HepG2 (cell line): ENCODE measurements around the gene SETD1B. TPM values are rescaled to one million over a fixed set of nuclear protein-coding genes. Genes with fewer than 3 reads are reported as not detected.

Experiments
- AGO2 ChIP-seq: fragments of 200-400 bp; formaldehyde crosslinking; optimal IDR thresholded peaks from 2 replicates; pipeline ENCODE3; 2017; ENCODE audit warnings: mild to moderate bottlenecking, low read depth, low read length, moderate library complexity
- ARID2 ChIP-seq: sonication (generic); formaldehyde crosslinking; IDR thresholded peaks from 2 replicates; pipeline ENCODE4 v1.8.1; 2022; ENCODE audit warnings: mild to moderate bottlenecking, missing genetic modification reagents, borderline replicate concordance
- EP300 ChIP-seq, 3 experiments: sonication (generic) in 1 of 3; formaldehyde crosslinking in 1 of 3; IDR thresholded peaks; 2 replicates each; pipeline versions ENCODE4 v1.5.1 to v1.6.1; 2011 to 2020; ENCODE audit warnings: low read depth in 2 of 3, low read length in 2 of 3, borderline replicate concordance in 1 of 3, improper control_type of control experiment in 1 of 3, mild to moderate bottlenecking in 1 of 3, missing genetic modification reagents in 1 of 3, moderate library complexity in 1 of 3
- ESRRA ChIP-seq: sonication (generic); formaldehyde crosslinking; IDR thresholded peaks from 2 replicates; pipeline ENCODE4 v1.5.1; 2020; ENCODE audit warnings: mild to moderate bottlenecking, low read depth, missing genetic modification reagents
- MTA1 ChIP-seq: sonication (generic); formaldehyde crosslinking; IDR thresholded peaks from 2 replicates; pipeline ENCODE4 v1.4.0; 2020; ENCODE audit warnings: missing genetic modification reagents, mild to moderate bottlenecking, borderline replicate concordance
- POLR2G ChIP-seq: fragments of 200-400 bp; formaldehyde crosslinking; IDR thresholded peaks from 2 replicates; pipeline ENCODE4 v1.6.1; 2018; ENCODE audit warnings: mild to moderate bottlenecking, low read depth, low read length, moderate library complexity
- RBFOX2 ChIP-seq: fragments of 200-400 bp; formaldehyde crosslinking; IDR thresholded peaks from 2 replicates; pipeline ENCODE4 v1.6.1; 2017; ENCODE audit warnings: low read depth, mild to moderate bottlenecking, low read length
- SRSF4 ChIP-seq: fragments of 200-400 bp; formaldehyde crosslinking; IDR thresholded peaks from one replicate; pipeline ENCODE4 v1.6.1; 2018; ENCODE audit warnings: mild to moderate bottlenecking, low read depth, low read length, moderate library complexity; ENCODE audit not compliant: poor library complexity, severe bottlenecking
- TAF1 ChIP-seq: sonication (generic); formaldehyde crosslinking; IDR thresholded peaks from 2 replicates; pipeline ENCODE4 v1.4.0; 2020; ENCODE audit warnings: missing genetic modification reagents
- TSC22D2 ChIP-seq: sonication (generic); formaldehyde crosslinking; IDR thresholded peaks from 2 replicates; pipeline ENCODE4 v1.5.1; 2020; ENCODE audit warnings: missing genetic modification reagents, mild to moderate bottlenecking, borderline replicate concordance
- U2AF2 ChIP-seq: fragments of 200-400 bp; formaldehyde crosslinking; IDR thresholded peaks from 2 replicates; pipeline ENCODE4 v1.6.1; 2017; ENCODE audit warnings: low read depth, mild to moderate bottlenecking, low read length
- ZNF138 ChIP-seq: sonication (generic); formaldehyde crosslinking; IDR thresholded peaks from 2 replicates; pipeline ENCODE4 v1.5.0; 2020; ENCODE audit warnings: mild to moderate bottlenecking, low read depth, missing genetic modification reagents
- ZNF441 ChIP-seq: sonication (generic); formaldehyde crosslinking; IDR thresholded peaks from 2 replicates; pipeline ENCODE4 v1.7.0; 2021; ENCODE audit warnings: missing genetic modification reagents, borderline replicate concordance
- ZNF572 ChIP-seq: sonication (generic); formaldehyde crosslinking; IDR thresholded peaks from 2 replicates; pipeline ENCODE4 v1.5.1; 2020; ENCODE audit warnings: mild to moderate bottlenecking, missing genetic modification reagents
- ZNF607 ChIP-seq: sonication (generic); formaldehyde crosslinking; IDR thresholded peaks from 2 replicates; pipeline ENCODE4 v1.5.1; 2020; ENCODE audit warnings: missing genetic modification reagents, mild to moderate bottlenecking, borderline replicate concordance
- ZNF629 ChIP-seq: sonication (generic); formaldehyde crosslinking; conservative IDR thresholded peaks from 2 replicates; pipeline ENCODE4 v1.5.0; 2020; ENCODE audit warnings: missing genetic modification reagents
- ZNF773 ChIP-seq: sonication (generic); formaldehyde crosslinking; IDR thresholded peaks from 2 replicates; pipeline ENCODE4 v1.4.0; 2020; ENCODE audit warnings: missing genetic modification reagents, borderline replicate concordance
- polyA plus RNA-seq, 8 experiments: library from polyadenylated mRNA; depleted of rRNA in 3 of 8; stranded (reverse) in 7 of 8; unstranded in 1 of 8; fragments of >200 nt; fragmentation: Illumina TruSeq in 4 of 8; extraction: Trizol in 4 of 8; gene quantifications; 2 replicates each; pipeline versions ENCODE4 v1.2.1 to v1.2.3, GENCODE V29; 2011 to 2016; ENCODE audit warnings: low read depth in 4 of 8, missing spikeins in 1 of 8, mixed read lengths in 1 of 8; ENCODE audit not compliant: insufficient read depth in 1 of 8
- total RNA-seq, 5 experiments: library from RNA; depleted of rRNA; stranded (reverse); fragments of >200 nt; fragmentation: Illumina TruSeq; extraction: Trizol; gene quantifications; 2 replicates each; pipeline ENCODE4 v1.2.3, GENCODE V29; 2016; ENCODE audit warnings: low read depth in 1 of 5
- TF ChIP-seq, protein P1 (sequence below): sonication (generic); formaldehyde crosslinking; IDR thresholded peaks from 2 replicates; pipeline ENCODE4 v1.4.0; 2020; ENCODE audit warnings: missing genetic modification reagents
- TF ChIP-seq, protein P2 (sequence below): sonication (generic); formaldehyde crosslinking; conservative IDR thresholded peaks from 2 replicates; pipeline ENCODE4 v1.8.0; 2022; ENCODE audit warnings: low read depth, missing genetic modification reagents
- TF ChIP-seq, protein P3 (sequence below): sonication (generic); formaldehyde crosslinking; IDR thresholded peaks from 2 replicates; pipeline ENCODE4 v1.5.1; 2020; ENCODE audit warnings: mild to moderate bottlenecking, missing genetic modification reagents

The SETD1B gene
- total and polyA plus RNA-seq, 2 of the 13 experiments (the other 11 are each of a cell fraction or from before 2014, with no cell fraction given), result 1.1 to 1.4 TPM

DNA sequence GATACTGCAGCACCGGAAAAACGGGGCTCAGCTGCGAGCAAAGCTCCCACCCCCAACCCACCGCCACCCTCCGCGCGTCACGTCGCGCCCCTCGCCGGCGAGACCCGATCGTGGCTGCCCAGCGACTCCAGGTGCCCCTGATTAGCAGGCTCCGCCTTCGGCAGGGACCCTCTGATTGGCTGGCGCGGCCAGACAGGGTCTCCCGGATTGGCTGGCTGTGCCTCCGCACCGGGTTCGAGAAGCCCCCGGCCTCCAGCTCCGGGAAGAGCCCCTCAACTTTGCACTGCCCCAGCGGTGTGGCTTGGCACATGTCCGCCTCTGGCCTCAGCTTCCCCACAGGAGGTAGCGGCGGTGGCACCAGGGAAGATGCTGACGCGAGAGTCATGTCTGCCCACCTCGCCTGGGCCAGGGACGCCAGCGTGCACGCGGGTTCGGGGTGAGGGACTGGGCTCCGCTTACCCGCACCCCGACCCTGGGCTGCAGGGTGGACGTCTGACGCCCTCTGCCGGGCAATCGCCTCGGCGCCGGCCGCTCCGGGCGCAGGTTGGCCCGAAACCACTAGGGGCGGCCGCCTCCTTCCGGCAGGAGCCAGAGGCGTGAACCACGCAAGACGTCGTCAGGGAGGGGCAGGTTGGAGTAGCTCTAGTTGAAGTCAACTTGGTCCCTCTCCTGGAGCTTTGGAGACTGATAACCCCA is 9.8 kb upstream of the SETD1B start (continued):
- TF ChIP-seq ZNF773, result no peak
- no peak for TF ChIP-seq U2AF2
- peak; percentile 83 for TF ChIP-seq RBFOX2
- TF ChIP-seq, protein P1, sequence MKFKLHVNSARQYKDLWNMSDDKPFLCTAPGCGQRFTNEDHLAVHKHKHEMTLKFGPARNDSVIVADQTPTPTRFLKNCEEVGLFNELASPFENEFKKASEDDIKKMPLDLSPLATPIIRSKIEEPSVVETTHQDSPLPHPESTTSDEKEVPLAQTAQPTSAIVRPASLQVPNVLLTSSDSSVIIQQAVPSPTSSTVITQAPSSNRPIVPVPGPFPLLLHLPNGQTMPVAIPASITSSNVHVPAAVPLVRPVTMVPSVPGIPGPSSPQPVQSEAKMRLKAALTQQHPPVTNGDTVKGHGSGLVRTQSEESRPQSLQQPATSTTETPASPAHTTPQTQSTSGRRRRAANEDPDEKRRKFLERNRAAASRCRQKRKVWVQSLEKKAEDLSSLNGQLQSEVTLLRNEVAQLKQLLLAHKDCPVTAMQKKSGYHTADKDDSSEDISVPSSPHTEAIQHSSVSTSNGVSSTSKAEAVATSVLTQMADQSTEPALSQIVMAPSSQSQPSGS, result peak; percentile 53; the same call in 1 of the 2 replicates
- peak; percentile 59; the same call in 1 of the 2 replicates for TF ChIP-seq ZNF629
- peak; percentile 88; the same call in 1 of the 2 replicates for TF ChIP-seq ZNF572 (CRISPR knock-in tag)
- TF ChIP-seq EP300 (IDR thresholded peaks at IDR 0.05; ENCODE audit: low read depth in 2 of 2, low read length in 2 of 2), result 0 out of 4 replicates have a peak, but pooled peaks of 1 of the 2 experiments have one; percentile 10
- TF ChIP-seq EP300 (CRISPR knock-in tag; IDR thresholded peaks at IDR 0.05; ENCODE audit: borderline replicate concordance), result peak; percentile 25; the same call in 1 of the 2 replicates
- 0 out of 2 replicates have a peak, but pooled peaks have one; percentile 22 for TF ChIP-seq ARID2 (CRISPR knock-in tag)
- peak; percentile 96 for TF ChIP-seq AGO2
- TF ChIP-seq SRSF4, result no peak
- TF ChIP-seq TSC22D2 (CRISPR knock-in tag), result peak; percentile 81; the same call in 1 of the 2 replicates
- TF ChIP-seq, protein P2, sequence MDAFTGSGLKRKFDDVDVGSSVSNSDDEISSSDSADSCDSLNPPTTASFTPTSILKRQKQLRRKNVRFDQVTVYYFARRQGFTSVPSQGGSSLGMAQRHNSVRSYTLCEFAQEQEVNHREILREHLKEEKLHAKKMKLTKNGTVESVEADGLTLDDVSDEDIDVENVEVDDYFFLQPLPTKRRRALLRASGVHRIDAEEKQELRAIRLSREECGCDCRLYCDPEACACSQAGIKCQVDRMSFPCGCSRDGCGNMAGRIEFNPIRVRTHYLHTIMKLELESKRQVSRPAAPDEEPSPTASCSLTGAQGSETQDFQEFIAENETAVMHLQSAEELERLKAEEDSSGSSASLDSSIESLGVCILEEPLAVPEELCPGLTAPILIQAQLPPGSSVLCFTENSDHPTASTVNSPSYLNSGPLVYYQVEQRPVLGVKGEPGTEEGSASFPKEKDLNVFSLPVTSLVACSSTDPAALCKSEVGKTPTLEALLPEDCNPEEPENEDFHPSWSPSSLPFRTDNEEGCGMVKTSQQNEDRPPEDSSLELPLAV (CRISPR knock-in tag), result no peak
- peak; percentile 95; the same call in 1 of the 2 replicates for TF ChIP-seq MTA1
- 0 out of 2 replicates have a peak, but pooled peaks have one; percentile 28 for TF ChIP-seq ZNF138 (CRISPR knock-in tag)
- TF ChIP-seq ZNF607 (CRISPR knock-in tag), result peak; percentile 50; the same call in 1 of the 2 replicates
- TF ChIP-seq POLR2G, result peak; percentile 43; the same call in 1 of the 2 replicates
- TF ChIP-seq, protein P3, sequence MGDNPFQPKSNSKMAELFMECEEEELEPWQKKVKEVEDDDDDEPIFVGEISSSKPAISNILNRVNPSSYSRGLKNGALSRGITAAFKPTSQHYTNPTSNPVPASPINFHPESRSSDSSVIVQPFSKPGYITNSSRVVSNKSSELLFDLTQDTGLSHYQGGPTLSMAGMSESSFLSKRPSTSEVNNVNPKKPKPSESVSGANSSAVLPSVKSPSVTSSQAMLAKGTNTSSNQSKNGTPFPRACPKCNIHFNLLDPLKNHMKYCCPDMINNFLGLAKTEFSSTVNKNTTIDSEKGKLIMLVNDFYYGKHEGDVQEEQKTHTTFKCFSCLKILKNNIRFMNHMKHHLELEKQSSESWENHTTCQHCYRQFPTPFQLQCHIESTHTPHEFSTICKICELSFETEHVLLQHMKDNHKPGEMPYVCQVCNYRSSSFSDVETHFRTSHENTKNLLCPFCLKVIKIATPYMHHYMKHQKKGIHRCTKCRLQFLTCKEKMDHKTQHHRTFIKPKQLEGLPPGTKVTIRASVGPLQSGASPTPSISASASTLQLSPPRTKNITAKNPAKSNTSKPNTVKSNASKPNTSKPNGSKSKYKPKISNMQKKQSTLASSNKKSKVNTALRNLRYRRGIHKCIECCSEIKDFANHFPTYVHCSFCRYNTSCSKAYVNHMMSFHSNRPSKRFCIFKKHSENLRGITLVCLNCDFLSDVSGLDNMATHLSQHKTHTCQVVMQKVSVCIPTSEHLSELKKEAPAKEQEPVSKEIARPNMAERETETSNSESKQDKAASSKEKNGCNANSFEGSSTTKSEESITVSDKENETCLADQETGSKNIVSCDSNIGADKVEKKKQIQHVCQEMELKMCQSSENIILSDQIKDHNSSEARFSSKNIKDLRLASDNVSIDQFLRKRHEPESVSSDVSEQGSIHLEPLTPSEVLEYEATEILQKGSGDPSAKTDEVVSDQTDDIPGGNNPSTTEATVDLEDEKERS (CRISPR knock-in tag), result no peak
- no peak for TF ChIP-seq ESRRA
- peak; percentile 39; the same call in 1 of the 2 replicates for TF ChIP-seq TAF1 (CRISPR knock-in tag)
- TF ChIP-seq ZNF441, result no peak; the same call in 1 of the 2 replicates
